ENCODE measurements around the gene AFDN. TPM values are rescaled to one million over a fixed set of nuclear protein-coding genes. Genes with fewer than 3 reads are reported as not detected.

AFDN gene
- total RNA-seq, 1 donor from 2014 or later, result 142 TPM

GRCh38 chr6:167812088-167812487 lies 14.6 kb upstream of the AFDN start:
- no peak for DNase-seq (ENCODE audit: low read depth)

- no peak for DNase-seq (ENCODE audit: low read depth)
These were observed 11.3 kb upstream of the AFDN start for GRCh38 chr6:167815296-167815980.

DNA sequence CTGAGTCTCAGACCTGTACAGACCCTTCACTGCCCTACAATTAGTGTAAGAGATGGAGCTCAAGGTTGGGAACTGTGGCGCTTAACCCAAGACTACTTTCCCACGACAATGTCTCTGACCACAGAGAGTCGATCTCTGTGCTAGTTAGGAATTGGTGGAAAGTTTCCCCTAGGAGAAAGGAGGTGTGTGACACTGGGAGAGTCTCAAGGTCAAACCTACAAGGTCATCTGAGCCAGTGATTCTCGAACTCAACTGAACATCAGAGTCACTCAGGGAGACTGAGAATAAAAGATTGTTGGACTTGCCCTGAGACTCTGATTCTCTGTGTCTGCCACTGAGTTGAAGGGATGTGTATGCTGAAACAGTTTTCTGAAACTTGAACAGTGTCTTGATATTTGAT lies 9.7 kb upstream of the AFDN start:
- DNase-seq (ENCODE audit: low read depth), result no peak

DNA sequence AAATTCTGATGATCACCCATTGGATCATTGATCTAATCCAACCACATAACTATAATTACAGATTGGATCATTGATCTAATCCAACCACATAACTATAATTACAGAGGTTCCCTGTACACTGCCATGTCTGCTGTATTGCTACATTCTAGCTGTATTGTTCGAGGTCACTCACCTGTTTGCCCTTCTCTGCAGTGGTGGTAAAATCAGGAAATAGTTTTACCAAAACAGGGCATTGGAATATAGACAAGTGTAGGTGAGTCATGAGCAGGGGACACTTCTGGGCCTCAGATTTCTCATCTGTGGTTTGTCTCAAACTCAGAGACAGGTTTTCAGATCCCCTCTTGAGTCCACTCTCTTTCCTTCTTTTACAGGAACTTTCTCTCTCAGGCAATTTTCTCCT lies 9.0 kb upstream of the AFDN start:
- DNase-seq (ENCODE audit: low read depth), result peak; percentile 83

DNA sequence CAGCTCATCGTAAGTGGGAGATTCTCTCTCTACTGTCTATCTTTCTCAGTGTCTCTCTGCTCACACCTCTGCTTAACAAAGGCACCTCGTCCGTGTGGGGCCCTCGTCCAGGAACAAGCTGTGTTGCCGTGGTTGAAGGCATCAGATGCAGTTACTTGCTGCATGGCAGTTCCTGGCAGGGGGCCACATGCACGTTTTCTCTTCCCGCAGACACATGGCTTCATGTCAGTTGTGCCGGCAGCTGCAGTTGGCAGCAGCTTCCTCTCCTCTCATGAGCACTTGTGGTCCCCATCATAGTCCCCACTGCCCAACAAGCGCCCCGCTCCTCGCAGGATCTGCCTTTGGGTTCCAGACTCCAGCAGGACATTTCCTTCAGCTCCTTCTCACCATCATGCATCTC lies 7.1 kb upstream of the AFDN start:
- no peak for DNase-seq (ENCODE audit: low read depth)

- no peak for DNase-seq (ENCODE audit: low read depth)
These were observed 6.0 kb upstream of the AFDN start for GRCh38 chr6:167820681-167821080.

GRCh38 chr6:167824591-167825331 lies 1.9 kb upstream of the AFDN start:
- no peak for DNase-seq (ENCODE audit: low read depth)

GRCh38 chr6:167825332-167826229 lies 1.1 kb upstream of the AFDN start:
- DNase-seq (ENCODE audit: low read depth), result no peak

GRCh38 chr6:167826230-167826895 lies 348 bp upstream of the AFDN start:
- DNase-seq (ENCODE audit: low read depth), result no peak

- no peak for DNase-seq (ENCODE audit: low read depth)
These were observed 1.0 kb downstream of the AFDN start for GRCh38 chr6:167827583-167828324.

DNA sequence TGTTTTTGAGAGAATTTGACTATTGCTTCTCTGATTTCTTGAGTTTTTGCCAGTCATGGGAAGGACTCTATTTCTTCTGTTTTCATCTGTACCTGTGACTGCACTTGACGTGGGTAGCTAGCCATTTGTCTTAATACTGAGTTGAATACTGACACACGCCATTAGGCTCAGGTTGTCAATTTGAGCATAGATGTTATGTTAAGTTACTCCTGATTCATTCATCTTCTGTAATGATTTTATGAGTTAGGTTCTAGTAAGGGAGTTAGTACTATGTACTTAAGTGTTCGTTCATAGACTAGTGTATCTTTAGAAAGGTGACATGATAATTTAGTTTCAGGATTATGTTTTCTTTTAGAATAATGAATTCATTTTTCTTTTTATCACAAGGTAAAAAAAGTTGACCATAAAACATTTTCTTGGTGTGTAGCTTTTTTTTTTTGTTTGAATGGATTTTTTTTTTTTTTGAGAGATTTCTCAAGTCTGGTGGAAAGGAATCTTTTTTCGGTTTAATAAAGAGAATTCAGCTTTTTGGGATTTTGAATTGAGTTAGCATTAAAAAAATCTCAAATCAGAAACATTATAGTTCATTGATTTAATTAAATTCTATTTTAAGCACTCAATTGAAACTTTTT lies 1.7 kb downstream of the AFDN start:
- DNase-seq (ENCODE audit: low read depth), result peak; percentile 65

DNA sequence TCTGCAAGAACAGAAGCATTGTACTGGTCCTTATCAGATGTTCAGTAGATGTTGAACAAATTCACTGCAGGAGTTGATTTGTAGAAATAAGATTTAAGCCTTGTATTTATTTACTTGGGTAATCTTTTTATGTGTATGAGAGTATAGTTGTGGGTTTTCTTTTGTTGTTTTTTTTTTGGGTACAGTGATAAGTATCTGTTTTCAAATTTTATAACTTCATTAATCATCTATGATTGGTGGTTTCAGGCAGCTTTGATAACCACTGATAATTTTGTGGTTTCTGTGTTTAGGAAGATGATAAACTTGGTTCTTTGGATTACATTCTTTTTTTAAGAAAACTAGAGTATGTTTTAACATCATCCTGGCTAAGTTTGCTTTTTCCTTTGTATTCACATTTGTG lies 2.8 kb downstream of the AFDN start:
- DNase-seq (ENCODE audit: low read depth), result no peak

- DNase-seq (ENCODE audit: low read depth), result no peak
These were observed 4.6 kb downstream of the AFDN start for GRCh38 chr6:167831281-167831828.

GRCh38 chr6:167832497-167833395 lies 6.0 kb downstream of the AFDN start:
- DNase-seq (ENCODE audit: low read depth), result peak; percentile 76

DNA sequence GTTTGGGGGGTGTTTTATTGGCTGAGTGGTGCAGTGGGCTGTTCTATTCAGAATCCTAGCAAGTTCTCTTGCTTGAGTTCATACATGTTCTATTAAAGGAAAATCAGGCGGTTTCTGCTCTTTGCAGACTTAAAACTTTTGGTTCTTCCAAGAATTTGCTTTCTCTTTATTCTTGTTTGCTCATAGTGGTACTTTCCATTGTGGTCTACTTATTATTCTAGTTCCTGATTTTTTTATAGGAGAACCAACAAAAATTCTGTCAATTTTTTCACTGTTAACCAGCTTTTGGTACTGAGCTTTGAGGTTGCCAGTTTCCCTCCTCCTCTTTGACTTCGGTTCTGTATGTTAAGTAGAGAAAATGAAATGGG lies 6.7 kb downstream of the AFDN start:
- DNase-seq (ENCODE audit: low read depth), result no peak

GRCh38 chr6:167835260-167835659 lies 8.5 kb downstream of the AFDN start:
- no peak for DNase-seq (ENCODE audit: low read depth)

DNA sequence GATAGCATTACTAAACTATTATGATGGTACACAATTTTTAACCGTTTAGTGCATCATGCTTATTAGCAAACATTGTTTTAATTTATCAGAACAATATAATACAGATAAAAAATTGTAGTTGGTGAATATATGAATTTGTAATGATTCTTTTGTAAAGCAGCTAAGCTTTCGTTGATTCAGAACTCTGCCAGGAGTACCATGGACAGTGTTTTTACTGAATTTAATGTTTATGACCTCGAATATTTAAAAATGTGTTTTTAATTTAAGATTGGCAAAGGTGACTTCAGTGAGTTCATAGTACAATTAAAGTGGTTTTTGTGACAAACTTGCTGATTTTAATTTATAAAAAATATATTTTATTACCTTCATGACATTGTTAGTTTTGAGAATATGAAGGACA lies 10.0 kb downstream of the AFDN start:
- DNase-seq (ENCODE audit: low read depth), result no peak

- DNase-seq (ENCODE audit: low read depth), result no peak
These were observed 11.6 kb downstream of the AFDN start for GRCh38 chr6:167838207-167838748.

DNA sequence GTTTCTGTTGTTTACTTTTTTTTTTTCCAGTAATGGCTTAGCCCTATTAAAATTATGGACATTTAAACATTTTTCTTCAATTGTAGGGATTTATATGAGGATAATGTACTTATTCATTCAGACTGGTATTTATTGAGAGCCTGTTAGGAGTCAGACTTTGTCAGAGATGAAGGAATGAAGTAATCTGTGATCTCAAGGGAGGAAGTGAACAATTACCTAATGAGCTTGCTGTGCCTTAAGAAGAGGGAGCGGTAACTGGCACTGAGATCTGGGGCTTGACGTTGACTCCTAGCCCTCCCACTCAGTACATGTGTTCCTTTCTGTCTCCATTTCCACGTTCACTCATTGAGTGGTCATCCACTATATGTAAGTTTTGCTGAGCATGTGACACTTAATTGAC lies 12.6 kb downstream of the AFDN start:
- no peak for DNase-seq (ENCODE audit: low read depth)
